Muscle layer of colon (tissue), 2 donors: Measurements from ENCODE around the gene FAM120C.

Experiments used
- H3K27ac ChIP-seq: one replicate; pipeline ENCODE4 v1.7.0; 2013; ENCODE audit warnings: low read depth, mild to moderate bottlenecking, low read length, moderate library complexity
- H3K27me3 ChIP-seq, 2 donors: one replicate each; pipeline ENCODE4 v1.7.0; 2013; ENCODE audit warnings: low read length in 2 of 2, mild to moderate bottlenecking in 2 of 2; ENCODE audit not compliant: insufficient read depth in 2 of 2, control insufficient read depth in 1 of 2
- H3K36me3 ChIP-seq: one replicate; pipeline ENCODE4 v1.7.0; 2013; ENCODE audit warnings: mild to moderate bottlenecking, low read length; ENCODE audit not compliant: insufficient read depth
- H3K4me1 ChIP-seq: one replicate; pipeline ENCODE4 v1.7.0; 2013; ENCODE audit warnings: mild to moderate bottlenecking, low read length; ENCODE audit not compliant: insufficient read depth
- H3K4me3 ChIP-seq, 2 donors: one replicate each; pipeline ENCODE4 v1.7.0; 2013; ENCODE audit warnings: low read length in 2 of 2, low read depth in 1 of 2, mild to moderate bottlenecking in 1 of 2, moderate library complexity in 1 of 2
- H3K9ac ChIP-seq: one replicate; pipeline ENCODE4 v1.7.0; 2013; ENCODE audit warnings: low read length
- H3K9me3 ChIP-seq: one replicate; pipeline ENCODE4 v1.7.0; 2013; ENCODE audit warnings: mild to moderate bottlenecking, low read length
- donor health status: abdominal sarcoma.
- donor health status: Adenocarcinoma of cecum.

FAM120C gene

DNA sequence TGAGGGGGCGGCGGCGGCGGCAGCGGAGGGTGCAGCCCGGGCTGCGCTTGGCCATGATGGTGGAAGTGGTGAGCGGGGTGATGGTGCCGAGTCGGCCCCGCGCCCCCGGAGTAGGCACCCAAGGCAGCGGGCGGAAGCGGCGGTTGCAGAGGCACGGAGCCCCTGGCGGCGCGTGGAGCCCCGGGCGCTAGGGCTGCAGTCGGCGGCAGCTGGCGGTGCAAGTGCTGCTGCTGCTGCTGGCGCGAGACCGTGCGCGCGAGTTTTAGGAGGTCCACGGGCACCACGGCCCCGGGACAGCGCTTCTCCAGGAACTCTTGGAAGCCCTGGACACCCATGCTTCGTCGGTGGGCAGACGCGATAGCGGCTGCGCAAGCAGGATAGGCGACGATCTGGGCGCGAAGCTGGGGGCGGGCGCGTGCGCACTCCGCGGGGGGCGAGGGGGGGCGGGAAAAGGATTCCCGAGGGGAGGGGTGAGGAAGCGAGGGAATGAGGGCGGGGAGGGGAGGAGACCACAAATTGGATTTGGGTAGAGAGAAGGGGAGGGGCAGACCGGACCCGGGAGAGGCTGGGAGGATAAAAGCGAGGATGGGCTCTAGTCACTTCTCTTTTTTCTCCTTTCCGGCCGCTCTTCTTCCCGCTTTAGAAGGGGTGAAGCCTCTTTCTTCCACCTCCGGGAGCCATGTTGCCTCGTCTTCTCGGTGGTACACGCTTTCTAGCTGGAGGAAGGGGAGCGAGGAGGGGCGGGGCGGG, at the start of gene FAM120C:
Gene FAM120C, minus strand, starts transcription at position 391 of the 750 bp plus-strand sequence. Its CDS starts 56 bp downstream, at position 335.
- Histone ChIP-seq H3K4me1 (peaks cover 16% of the 10 kb centered on the region), H3K27me3 (peaks cover 0 to 4% of the 10 kb centered on the region in 2 donors), H3K36me3 (no peaks in the 10 kb centered on the region), H3K4me3 (peak within 1 kb of the TSS; percentile 48 to 64), H3K9me3 (no peaks in the 10 kb centered on the region), H3K27ac (peak within 1 kb of the TSS; percentile 80), H3K9ac (peak within 1 kb of the TSS; percentile 4)

GRCh38 chrX:54230435-54231148, 47.5 kb upstream of the FAM120C start:
- H3K9me3 ChIP-seq = no peaks in the 10 kb centered on the region
- no peak overlapping the region for H3K9ac ChIP-seq
- H3K4me1 ChIP-seq = no peaks in the 10 kb centered on the region
- no peaks in the 10 kb centered on the region for H3K27me3 ChIP-seq
- H3K36me3 ChIP-seq = no peaks in the 10 kb centered on the region
- H3K27ac ChIP-seq = no peak overlapping the region
- H3K4me3 ChIP-seq = no peak overlapping the region

DNA sequence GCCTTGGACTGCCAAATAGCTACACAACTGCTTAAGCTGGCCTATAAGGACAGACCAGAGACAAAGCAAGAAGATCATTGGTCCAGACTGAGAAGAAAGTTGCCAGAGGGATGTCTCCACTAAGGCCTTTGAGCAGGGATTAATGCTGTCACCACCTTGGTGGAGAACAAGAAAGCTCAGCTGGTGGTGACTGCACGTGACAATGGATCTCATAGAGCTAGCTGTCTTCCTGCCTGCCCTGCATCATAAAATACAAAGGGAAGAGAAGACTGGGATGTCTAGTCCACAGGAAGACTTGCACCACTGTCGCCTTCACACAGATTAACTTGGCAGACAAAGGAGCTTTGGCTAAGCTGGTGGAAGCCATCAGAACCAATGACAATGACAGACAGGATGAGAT, 40.5 kb upstream of the FAM120C start:
- H3K9me3 ChIP-seq = no peaks in the 10 kb centered on the region
- H3K4me3 ChIP-seq = no peak overlapping the region
- H3K36me3 ChIP-seq = no peaks in the 10 kb centered on the region
- no peak overlapping the region for H3K27ac ChIP-seq
- H3K9ac ChIP-seq = no peak overlapping the region
- no peaks in the 10 kb centered on the region for H3K4me1 ChIP-seq
- no peaks in the 10 kb centered on the region for H3K27me3 ChIP-seq

DNA sequence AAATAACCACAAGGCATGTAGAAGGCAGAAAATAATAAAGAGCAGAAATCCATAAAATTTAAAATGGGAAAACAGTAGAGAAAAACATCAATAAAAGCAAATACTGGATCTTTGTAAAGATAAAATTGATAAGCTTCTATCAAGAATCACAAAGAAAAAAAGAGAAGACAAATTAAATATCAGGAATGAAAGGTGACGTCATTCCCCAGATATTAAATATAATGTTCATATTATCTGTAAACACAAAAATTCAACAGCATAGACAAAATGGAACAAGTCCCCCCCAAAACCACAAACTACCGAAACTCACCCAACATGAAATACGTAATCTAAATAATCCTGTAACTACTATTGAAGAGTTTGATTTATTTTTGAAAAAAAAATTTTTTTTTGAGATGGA, 30.5 kb upstream of the FAM120C start:
- Histone ChIP-seq H3K4me1 (no peaks in the 10 kb centered on the region), H3K9ac (no peak overlapping the region), H3K4me3 (no peak overlapping the region), H3K27ac (no peak overlapping the region), H3K27me3 (peaks cover 0 to 4% of the 10 kb centered on the region in 2 donors), H3K9me3 (no peaks in the 10 kb centered on the region), H3K36me3 (no peaks in the 10 kb centered on the region)

DNA sequence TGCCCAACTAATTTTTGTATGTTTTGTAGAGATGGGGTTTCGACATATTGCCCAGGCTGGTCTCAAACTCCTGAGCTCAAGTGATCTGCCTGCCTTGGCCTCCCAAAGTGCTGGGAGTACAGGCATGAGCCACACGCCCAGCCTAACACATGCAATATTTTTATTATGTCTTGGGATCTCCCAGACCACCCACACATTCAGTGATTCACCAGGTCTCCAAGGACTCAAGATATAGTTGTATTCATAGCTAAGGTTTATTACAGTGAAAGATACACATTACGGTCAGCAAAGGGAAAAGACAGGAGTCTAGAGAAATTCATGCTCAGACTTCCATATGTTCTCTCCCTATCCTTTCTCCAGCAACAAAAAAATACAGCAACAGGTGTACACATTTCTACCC, 25.5 kb upstream of the FAM120C start:
- H3K9me3 ChIP-seq = no peaks in the 10 kb centered on the region
- H3K36me3 ChIP-seq = no peaks in the 10 kb centered on the region
- H3K27ac ChIP-seq = no peak overlapping the region
- no peak overlapping the region for H3K9ac ChIP-seq
- H3K27me3 ChIP-seq = peaks cover 0 to 4% of the 10 kb centered on the region in 2 donors
- no peak overlapping the region for H3K4me3 ChIP-seq
- H3K4me1 ChIP-seq = no peaks in the 10 kb centered on the region

GRCh38 chrX:54198262-54198661, 15.2 kb upstream of the FAM120C start:
- Histone ChIP-seq H3K36me3 (no peaks in the 10 kb centered on the region), H3K9me3 (no peaks in the 10 kb centered on the region), H3K9ac (no peak overlapping the region), H3K27me3 (no peaks in the 10 kb centered on the region), H3K27ac (no peak overlapping the region), H3K4me3 (no peak overlapping the region), H3K4me1 (no peaks in the 10 kb centered on the region)

- Histone ChIP-seq H3K9ac (no peak overlapping the region), H3K27me3 (no peaks in the 10 kb centered on the region), H3K4me3 (no peak overlapping the region), H3K36me3 (no peaks in the 10 kb centered on the region), H3K27ac (no peak overlapping the region), H3K4me1 (no peaks in the 10 kb centered on the region), H3K9me3 (no peaks in the 10 kb centered on the region)
Observed at GRCh38 chrX:54194982-54195588, 12.0 kb upstream of the FAM120C start.

- Histone ChIP-seq H3K4me1 (no peaks in the 10 kb centered on the region), H3K9ac (no peak overlapping the region), H3K36me3 (no peaks in the 10 kb centered on the region), H3K9me3 (no peaks in the 10 kb centered on the region), H3K27ac (no peak overlapping the region), H3K27me3 (no peaks in the 10 kb centered on the region), H3K4me3 (no peak overlapping the region)
Observed at GRCh38 chrX:54193085-54193821, 10.2 kb upstream of the FAM120C start.

- H3K27me3 ChIP-seq = peaks cover 0 to 4% of the 10 kb centered on the region in 2 donors
- H3K9ac ChIP-seq = no peak overlapping the region
- H3K27ac ChIP-seq = no peak overlapping the region
- no peaks in the 10 kb centered on the region for H3K36me3 ChIP-seq
- peaks cover 16% of the 10 kb centered on the region for H3K4me1 ChIP-seq
- no peak overlapping the region for H3K4me3 ChIP-seq
- no peaks in the 10 kb centered on the region for H3K9me3 ChIP-seq
Observed at GRCh38 chrX:54184474-54184873, 1.4 kb upstream of the FAM120C start.

DNA sequence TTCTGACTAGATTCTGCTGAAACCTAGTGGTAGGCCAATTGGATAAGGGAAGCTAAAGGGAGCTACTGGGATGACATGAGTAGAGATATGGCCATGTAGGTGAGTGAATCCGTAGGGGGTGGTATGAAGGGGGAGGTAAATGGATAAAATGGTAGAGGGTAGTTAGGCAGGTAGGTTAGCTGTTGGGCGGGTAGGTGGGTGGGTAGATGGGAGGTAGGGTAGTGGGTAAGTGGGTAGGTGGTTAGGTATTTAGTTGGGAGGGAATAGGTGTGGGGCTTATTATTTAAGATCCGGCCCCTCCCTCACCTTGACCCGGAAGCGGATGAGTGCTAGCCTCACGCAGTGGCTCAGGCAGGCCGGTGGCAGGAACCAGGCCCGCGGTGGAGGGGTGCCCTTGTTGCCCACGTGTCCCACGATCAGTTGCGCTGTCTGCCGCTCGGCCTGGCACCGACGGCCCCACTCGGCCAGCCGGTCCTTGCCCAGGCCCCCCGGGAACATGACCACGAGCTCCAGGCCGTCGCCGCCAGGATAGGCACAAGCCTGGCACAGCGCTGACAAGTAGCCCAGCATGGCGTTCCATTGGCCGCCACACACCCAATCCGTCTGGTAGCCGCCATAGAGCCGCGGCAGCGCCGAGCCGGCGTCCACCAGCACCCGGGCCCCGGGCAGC, 725 bp downstream of the FAM120C start:
- H3K36me3 ChIP-seq = no peaks in the 10 kb centered on the region
- H3K27ac ChIP-seq = peak overlapping the region; percentile 80
- H3K4me1 ChIP-seq = peaks cover 16% of the 10 kb centered on the region
- H3K27me3 ChIP-seq = peaks cover 0 to 4% of the 10 kb centered on the region in 2 donors
- peak overlapping the region; percentile 4 for H3K9ac ChIP-seq
- no peaks in the 10 kb centered on the region for H3K9me3 ChIP-seq
- H3K4me3 ChIP-seq = peak overlapping the region; percentile 48 to 64
